Central memory CD8-positive, alpha-beta T cell (primary cell): Measurements from ENCODE around the gene CNNM2.
A peak's percentile ranks its signal among the peaks of the same experiment; 100 is the strongest.
"Not testable (repeated sequence)": the region's sequence is repeated elsewhere in the genome, so short reads cannot be mapped to it uniquely, and the experiment has no call there.

Source experiments
- ATAC-seq: fragments of 150-1000 bp; cut with Tn5 transposase; replicated peaks from 2 replicates; pipeline ENCODE4 v1.10.0; 2022; ENCODE audit warnings: mild to moderate bottlenecking, moderate FRiP score, moderate number of reproducible peaks; ENCODE audit not compliant: poor library complexity, severe bottlenecking; ENCODE audit errors: extremely low read depth
- DNase-seq, 2 donors: peaks; one replicate each; pipeline ENCODE4 v3.0.0; 2021; ENCODE audit warnings: low spot score in 2 of 2
- H3K27ac Mint-ChIP-seq: one replicate; pipeline ENCODE4 v1.8.0; 2022; ENCODE audit warnings: low read depth, mild to moderate bottlenecking, moderate library complexity, mixed read lengths
- H3K27me3 Mint-ChIP-seq: one replicate; pipeline ENCODE4 v1.8.0; 2022; ENCODE audit warnings: mixed read lengths
- H3K36me3 Mint-ChIP-seq: one replicate; pipeline ENCODE4 v1.8.0; 2022; ENCODE audit warnings: mild to moderate bottlenecking, moderate library complexity, mixed read lengths; ENCODE audit not compliant: insufficient read depth
- H3K4me1 Mint-ChIP-seq: one replicate; pipeline ENCODE4 v1.8.0; 2022; ENCODE audit warnings: mixed read lengths
- H3K4me3 Mint-ChIP-seq: one replicate; pipeline ENCODE4 v1.8.0; 2022; ENCODE audit warnings: mild to moderate bottlenecking, moderate library complexity, mixed read lengths
- H3K9me3 Mint-ChIP-seq: one replicate; pipeline ENCODE4 v1.8.0; 2022; ENCODE audit warnings: mixed read lengths

CNNM2 gene

DNA sequence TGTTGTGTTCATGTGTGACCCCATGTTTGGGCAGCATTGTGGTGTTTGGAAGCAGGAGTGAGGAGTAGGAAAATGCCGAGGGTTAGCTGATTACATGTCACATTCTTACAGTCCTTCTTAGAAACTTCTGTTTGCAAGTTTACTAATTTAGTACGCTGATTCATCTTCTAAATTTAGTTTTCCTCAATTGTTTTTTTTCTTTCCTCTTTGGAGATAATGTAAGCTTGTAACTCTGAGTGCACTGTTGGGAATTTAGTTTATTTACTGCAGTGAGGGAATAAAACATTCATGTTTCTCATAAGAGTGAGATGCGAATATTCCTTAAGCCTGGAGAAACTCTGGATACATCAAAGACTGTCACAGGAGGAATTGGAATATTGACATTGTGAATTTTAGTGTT is 139.9 kb downstream of the CNNM2 start:
- H3K27me3 Mint-ChIP-seq, result no peaks in the 10 kb centered on the region
- DNase-seq (no peak), ATAC-seq (no peak)
- peaks cover 21% of the 10 kb centered on the region for H3K4me1 Mint-ChIP-seq
- H3K27ac Mint-ChIP-seq, result no peak overlapping the region
- H3K4me3 Mint-ChIP-seq, result no peak overlapping the region
- peaks cover 8% of the 10 kb centered on the region for H3K36me3 Mint-ChIP-seq
- H3K9me3 Mint-ChIP-seq, result no peaks in the 10 kb centered on the region

GRCh38 chr10:103060575-103060974 is 142.5 kb downstream of the CNNM2 start:
- Mint-ChIP-seq H3K27ac (no peak overlapping the region), H3K9me3 (no peaks in the 10 kb centered on the region), H3K4me3 (no peak overlapping the region), H3K36me3 (peaks cover 2% of the 10 kb centered on the region), H3K27me3 (no peaks in the 10 kb centered on the region), H3K4me1 (no peaks in the 10 kb centered on the region)
- ATAC-seq, result no peak
- DNase-seq, result no peak

DNA sequence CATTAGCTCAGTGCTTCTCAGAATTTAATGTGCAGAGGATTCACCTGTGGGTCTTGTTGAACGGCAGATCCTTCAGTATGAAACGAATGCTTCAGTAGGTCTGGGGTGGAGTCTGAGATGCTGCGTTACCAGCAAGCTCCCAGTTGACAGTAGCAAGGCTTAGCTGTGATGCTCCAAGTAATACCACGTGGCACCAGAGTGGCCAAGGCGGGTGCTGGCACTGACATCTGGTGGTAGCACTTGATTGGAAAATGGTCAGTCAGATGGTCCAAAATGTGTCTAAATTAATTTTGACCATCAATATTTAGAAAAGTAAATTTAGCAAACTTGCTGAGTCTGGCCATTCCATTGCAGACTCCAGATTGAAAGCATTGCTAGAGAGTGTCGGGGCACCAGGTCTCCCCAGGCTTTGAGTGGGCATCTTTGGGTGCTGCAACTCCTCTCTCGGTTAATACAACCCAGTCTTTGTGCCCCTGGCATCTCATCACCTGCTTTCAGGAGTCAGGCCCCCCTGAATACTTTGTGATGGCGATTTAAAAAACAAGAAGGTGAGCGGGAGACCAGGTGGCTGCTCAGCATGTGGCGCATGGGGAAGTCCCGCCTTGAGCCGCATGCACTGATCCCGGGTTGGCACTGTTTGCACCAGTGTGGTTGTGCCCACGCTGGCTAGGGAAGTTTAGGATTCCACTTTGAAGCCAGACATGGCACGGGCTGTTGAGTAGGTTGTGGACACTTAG is 144.9 kb downstream of the CNNM2 start:
- Mint-ChIP-seq H3K4me3 (no peak overlapping the region), H3K27me3 (no peaks in the 10 kb centered on the region), H3K27ac (no peak overlapping the region), H3K9me3 (no peaks in the 10 kb centered on the region), H3K4me1 (no peaks in the 10 kb centered on the region), H3K36me3 (peaks cover 1% of the 10 kb centered on the region)
- DNase-seq (no peak), ATAC-seq (no peak)

DNA sequence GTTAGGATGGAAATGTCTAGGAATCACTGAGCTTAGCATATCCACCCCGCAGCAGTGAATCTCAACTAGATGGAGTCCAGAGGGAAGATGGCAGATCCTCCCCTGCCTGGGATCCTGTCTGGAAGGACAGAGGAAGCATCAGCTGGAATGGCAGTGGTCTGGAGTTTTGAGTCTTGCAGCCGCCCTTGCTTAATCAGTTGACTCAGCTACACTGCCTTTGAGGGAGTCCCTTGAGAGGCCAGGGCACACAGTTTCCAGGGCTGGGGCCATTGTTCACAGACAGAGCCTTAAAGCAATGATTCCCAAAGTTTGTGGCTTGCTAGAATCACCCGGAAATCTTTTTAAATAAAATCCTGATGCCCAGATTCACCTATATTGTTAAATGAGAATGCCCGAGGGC is 146.9 kb downstream of the CNNM2 start:
- H3K9me3 Mint-ChIP-seq, result no peaks in the 10 kb centered on the region
- H3K27ac Mint-ChIP-seq, result no peak overlapping the region
- peaks cover 2% of the 10 kb centered on the region for H3K36me3 Mint-ChIP-seq
- H3K4me3 Mint-ChIP-seq, result no peak overlapping the region
- ATAC-seq, result no peak
- no peaks in the 10 kb centered on the region for H3K27me3 Mint-ChIP-seq
- no peak for DNase-seq
- H3K4me1 Mint-ChIP-seq, result peaks cover 7% of the 10 kb centered on the region

DNA sequence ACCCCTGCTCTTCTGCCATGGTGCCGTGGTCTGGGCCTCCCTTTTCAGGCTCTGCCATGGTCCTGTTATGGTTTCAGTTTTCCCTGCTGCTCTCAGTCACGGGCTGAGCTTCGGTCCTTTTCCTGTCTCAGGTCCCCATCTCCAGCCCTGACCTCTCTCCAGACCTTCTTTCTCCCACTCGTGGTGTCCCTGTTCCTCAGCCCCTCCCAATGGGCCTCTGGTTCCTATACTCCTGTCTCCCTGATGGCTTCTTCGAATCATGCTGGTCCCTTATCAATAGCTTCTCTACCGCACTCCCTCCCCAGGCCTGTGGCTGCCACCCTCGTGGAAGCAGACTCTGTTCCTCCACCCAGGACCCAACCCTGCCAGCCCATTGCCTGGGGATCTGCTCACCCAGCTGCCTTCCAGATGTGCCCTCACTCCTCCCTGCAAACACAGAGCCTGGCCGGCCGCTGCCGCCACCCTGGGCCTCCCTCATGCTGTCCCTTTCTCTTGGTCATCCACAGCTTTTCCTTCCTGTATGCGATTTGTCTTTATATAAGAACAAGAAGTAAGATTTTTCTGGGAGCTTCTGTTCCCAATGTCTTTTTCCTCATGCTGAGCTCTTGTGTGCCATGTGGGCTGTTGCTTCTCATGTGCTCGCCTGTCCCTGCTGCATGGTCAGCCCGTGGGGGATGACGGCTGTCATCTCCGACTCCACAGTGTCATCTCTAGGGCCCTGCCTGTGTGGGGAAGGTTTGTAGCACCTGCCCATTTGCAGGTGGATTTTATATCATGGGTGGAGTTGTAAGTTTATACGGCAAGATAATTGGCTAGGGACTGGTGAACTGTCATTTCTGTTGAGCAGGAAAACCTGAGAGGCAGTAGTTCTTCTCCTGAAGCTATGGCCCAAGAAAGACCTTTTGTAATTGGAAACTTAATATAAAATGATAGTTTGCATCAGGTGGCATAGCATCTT is 148.3 kb downstream of the CNNM2 start:
- no peak for DNase-seq
- peaks cover 2% of the 10 kb centered on the region for H3K36me3 Mint-ChIP-seq
- H3K27ac Mint-ChIP-seq, result no peak overlapping the region
- H3K9me3 Mint-ChIP-seq, result no peaks in the 10 kb centered on the region
- no peak overlapping the region for H3K4me3 Mint-ChIP-seq
- no peaks in the 10 kb centered on the region for H3K27me3 Mint-ChIP-seq
- ATAC-seq, result no peak
- H3K4me1 Mint-ChIP-seq, result peaks cover 17% of the 10 kb centered on the region

GRCh38 chr10:103067099-103067477 is 149.0 kb downstream of the CNNM2 start:
- H3K27ac Mint-ChIP-seq, H3K4me3 Mint-ChIP-seq, H3K9me3 Mint-ChIP-seq, H3K27me3 Mint-ChIP-seq, H3K36me3 Mint-ChIP-seq, DNase-seq, ATAC-seq: not testable (repeated sequence)
- H3K4me1 Mint-ChIP-seq, result peaks cover 17% of the 10 kb centered on the region

DNA sequence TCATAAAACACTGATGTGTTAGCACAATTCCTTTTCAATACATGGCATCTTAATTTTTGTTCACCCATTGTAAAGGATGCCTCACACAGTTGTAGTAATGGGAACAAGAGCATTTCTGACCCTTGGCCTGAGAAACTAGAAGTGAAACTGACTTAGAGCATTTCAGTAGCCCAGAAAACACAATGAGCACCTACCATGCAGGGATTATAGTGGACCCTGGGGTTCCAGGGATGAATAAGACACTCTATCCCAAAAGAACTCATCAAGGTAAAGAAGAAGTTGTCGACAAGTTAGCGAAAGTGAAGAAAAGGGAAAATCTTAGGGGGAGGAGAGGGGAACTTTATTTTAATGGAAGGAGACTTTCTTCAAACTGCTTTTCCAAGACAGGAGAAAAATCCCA is 149.4 kb downstream of the CNNM2 start:
- DNase-seq (no peak), ATAC-seq (no peak)
- Mint-ChIP-seq H3K36me3 (peaks cover 2% of the 10 kb centered on the region), H3K4me3 (no peak overlapping the region), H3K9me3 (no peaks in the 10 kb centered on the region), H3K27me3 (no peaks in the 10 kb centered on the region), H3K27ac (no peak overlapping the region), H3K4me1 (peaks cover 17% of the 10 kb centered on the region)

- ATAC-seq (no peak), DNase-seq (no peak)
- Mint-ChIP-seq H3K27ac (no peak overlapping the region), H3K36me3 (peaks cover 2% of the 10 kb centered on the region), H3K9me3 (no peaks in the 10 kb centered on the region), H3K4me3 (no peak overlapping the region), H3K27me3 (no peaks in the 10 kb centered on the region), H3K4me1 (peaks cover 17% of the 10 kb centered on the region)
Observed at GRCh38 chr10:103067956-103068355, 149.9 kb downstream of the CNNM2 start.

DNA sequence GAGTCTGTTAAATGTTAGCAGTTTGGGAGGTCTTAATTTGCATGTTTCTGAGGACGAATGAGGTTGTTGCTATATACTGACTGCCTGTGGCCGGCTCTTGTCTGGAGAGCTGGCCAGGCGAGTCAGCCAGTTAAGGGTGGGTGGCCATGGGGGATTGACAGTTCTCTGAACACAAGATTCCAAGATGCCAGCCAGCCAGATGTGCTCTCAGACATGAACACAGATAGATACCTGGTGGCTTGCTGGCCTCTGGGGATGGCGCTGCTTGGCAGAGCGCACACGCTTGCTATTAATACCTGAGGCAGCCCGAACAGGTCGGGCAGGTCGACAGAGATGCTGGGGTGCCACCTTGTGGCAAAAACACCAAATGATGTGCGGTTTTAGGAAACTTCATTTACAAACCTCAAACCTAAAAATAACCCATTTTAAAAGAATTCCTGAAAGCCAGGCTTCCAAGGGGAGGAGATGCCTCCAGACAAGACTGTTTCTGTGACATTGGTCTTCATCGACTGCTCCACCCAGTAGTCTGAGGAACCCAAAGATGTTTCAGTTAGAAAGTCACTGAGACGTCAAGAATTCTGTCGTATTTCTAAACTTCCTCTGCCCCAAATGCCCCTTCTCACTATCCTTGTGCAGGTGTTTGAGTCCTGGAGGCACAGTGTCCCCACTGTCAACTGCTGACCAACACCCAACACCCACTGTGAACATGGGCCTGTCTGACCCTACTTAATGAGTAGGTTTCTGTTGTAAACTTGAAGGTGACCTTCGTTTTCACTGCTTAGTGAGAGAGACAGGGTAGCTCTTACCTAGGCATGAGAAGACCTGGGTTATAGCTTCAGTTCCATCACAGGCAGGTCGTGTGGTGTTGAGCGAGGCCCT is 151.6 kb downstream of the CNNM2 start:
- H3K9me3 Mint-ChIP-seq, result no peaks in the 10 kb centered on the region
- ATAC-seq (peak; percentile 86), DNase-seq (peak; percentile 58 to 61)
- peaks cover 17% of the 10 kb centered on the region for H3K4me1 Mint-ChIP-seq
- H3K27me3 Mint-ChIP-seq, result no peaks in the 10 kb centered on the region
- no peak overlapping the region for H3K4me3 Mint-ChIP-seq
- peaks cover 2% of the 10 kb centered on the region for H3K36me3 Mint-ChIP-seq
- peak overlapping the region; percentile 38 for H3K27ac Mint-ChIP-seq

DNA sequence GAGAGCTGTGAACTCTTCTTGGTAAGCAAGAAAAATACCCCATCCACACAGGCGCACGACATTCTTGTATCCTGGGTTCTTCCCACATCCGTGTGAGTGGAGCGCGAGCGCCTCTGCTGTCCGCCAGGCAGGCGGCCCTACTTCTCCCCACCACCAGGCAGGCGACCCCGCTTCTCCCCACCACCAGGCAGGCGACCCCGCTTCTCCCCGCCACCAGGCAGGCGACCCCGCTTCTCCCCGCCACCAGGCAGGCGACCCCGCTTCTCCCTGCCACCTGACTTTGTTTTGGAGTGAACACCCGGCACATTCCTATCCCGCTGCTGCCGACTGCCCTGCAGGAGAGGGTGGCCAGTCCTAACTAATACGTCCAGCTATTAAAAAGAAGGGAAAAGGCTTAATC is 154.2 kb downstream of the CNNM2 start:
- peak overlapping the region; percentile 65 for H3K27ac Mint-ChIP-seq
- no peaks in the 10 kb centered on the region for H3K9me3 Mint-ChIP-seq
- H3K36me3 Mint-ChIP-seq, result peaks cover 14% of the 10 kb centered on the region
- ATAC-seq (no peak), DNase-seq (no peak)
- no peak overlapping the region for H3K4me3 Mint-ChIP-seq
- H3K4me1 Mint-ChIP-seq, result peaks cover 17% of the 10 kb centered on the region
- no peaks in the 10 kb centered on the region for H3K27me3 Mint-ChIP-seq

DNA sequence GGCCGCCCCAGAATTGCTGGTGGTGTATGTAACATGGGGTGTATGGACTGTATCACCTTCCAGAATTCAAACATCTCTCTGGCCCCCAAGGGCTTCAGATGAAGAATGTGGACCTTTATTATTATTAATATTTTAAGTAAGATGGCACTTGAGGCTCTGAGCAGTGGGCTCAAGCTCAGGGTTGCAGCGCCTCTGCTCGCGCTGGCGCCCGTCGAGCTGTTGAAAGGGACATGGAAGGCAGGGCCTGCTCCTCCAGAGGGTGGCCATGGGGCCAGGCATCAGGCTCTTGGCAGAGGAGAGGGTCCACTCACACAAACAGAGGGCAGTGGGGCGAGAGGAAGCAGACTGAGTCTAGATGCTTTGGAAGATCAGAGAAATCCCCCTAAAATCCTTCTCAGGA is 154.8 kb downstream of the CNNM2 start:
- no peaks in the 10 kb centered on the region for H3K27me3 Mint-ChIP-seq
- no peak for ATAC-seq
- DNase-seq, result no peak
- peaks cover 19% of the 10 kb centered on the region for H3K36me3 Mint-ChIP-seq
- no peak overlapping the region for H3K4me3 Mint-ChIP-seq
- H3K4me1 Mint-ChIP-seq, result peaks cover 17% of the 10 kb centered on the region
- no peaks in the 10 kb centered on the region for H3K9me3 Mint-ChIP-seq
- peak overlapping the region; percentile 65 for H3K27ac Mint-ChIP-seq

DNA sequence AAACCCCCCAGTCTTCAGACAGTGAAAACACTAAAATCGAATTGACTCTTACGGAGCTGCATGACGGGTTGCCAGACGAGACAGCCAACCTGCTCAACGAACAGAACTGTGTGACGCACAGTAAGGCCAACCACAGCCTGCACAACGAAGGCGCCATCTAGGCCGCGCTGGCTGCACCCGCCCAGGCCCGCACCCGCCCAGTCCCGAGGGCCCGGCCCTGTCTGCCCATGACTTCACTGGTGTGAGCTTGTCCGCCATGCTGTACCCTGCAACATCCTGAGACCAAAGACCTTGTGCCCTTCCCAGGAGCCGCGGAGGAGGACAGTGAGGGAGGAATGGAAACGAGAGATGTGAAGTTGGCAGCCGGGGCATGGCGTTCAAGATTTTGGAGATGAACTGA is 158.9 kb downstream of the CNNM2 start:
- H3K4me3 Mint-ChIP-seq, result no peak overlapping the region
- peaks cover 22% of the 10 kb centered on the region for H3K36me3 Mint-ChIP-seq
- H3K27me3 Mint-ChIP-seq, result no peaks in the 10 kb centered on the region
- no peaks in the 10 kb centered on the region for H3K9me3 Mint-ChIP-seq
- no peaks in the 10 kb centered on the region for H3K4me1 Mint-ChIP-seq
- DNase-seq (no peak), ATAC-seq (no peak)
- H3K27ac Mint-ChIP-seq, result no peak overlapping the region
